Astrocyte (in vitro differentiated cells and primary cell): Measurements from ENCODE around the gene THOC5. TPM values are rescaled to one million over a fixed set of nuclear protein-coding genes. Genes with fewer than 3 reads are reported as not detected.

Source experiments
- DNase-seq: peaks from one replicate; pipeline ENCODE4 v3.0.0-alpha.2; 2010; ENCODE audit warnings: low read depth
- FAIRE-seq: peaks from 2 replicates; lab custom pipeline; 2011; peaks lifted over from hg19 to GRCh38; lab: Jason Lieb, UNC
- H2AFZ ChIP-seq: 2 replicates; pipeline ENCODE4 v1.6.0; 2012; ENCODE audit warnings: low read depth, low read length, inconsistent platforms
- H3K27ac ChIP-seq: 2 replicates; pipeline ENCODE4 v1.5.1; 2011; ENCODE audit warnings: low read depth, low read length, inconsistent platforms
- H3K27me3 ChIP-seq: 2 replicates; pipeline ENCODE4 v1.6.0; 2011; ENCODE audit warnings: low read length, inconsistent platforms; ENCODE audit not compliant: insufficient read depth
- H3K36me3 ChIP-seq: 2 replicates; pipeline ENCODE4 v1.5.1; 2011; ENCODE audit warnings: low read length, inconsistent platforms; ENCODE audit not compliant: insufficient read depth
- H3K4me1 ChIP-seq: 2 replicates; pipeline ENCODE4 v1.5.1; 2011; ENCODE audit warnings: low read length, inconsistent platforms; ENCODE audit not compliant: insufficient read depth
- H3K4me2 ChIP-seq: 2 replicates; pipeline ENCODE4 v1.6.0; 2012; ENCODE audit warnings: low read length, inconsistent platforms
- H3K4me3 ChIP-seq: 2 replicates; pipeline ENCODE4 v1.5.1; 2011; ENCODE audit warnings: low read depth, mild to moderate bottlenecking, low read length, inconsistent platforms; ENCODE audit not compliant: insufficient read depth
- H3K79me2 ChIP-seq: 2 replicates; pipeline ENCODE4 v1.6.0; 2012; ENCODE audit warnings: mild to moderate bottlenecking, low read length, inconsistent platforms; ENCODE audit not compliant: insufficient read depth
- H3K9ac ChIP-seq: 2 replicates; pipeline ENCODE4 v1.6.0; 2012; ENCODE audit warnings: mild to moderate bottlenecking, low read length, inconsistent platforms
- H3K9me3 ChIP-seq: 2 replicates; pipeline ENCODE4 v1.5.1; 2012; ENCODE audit warnings: low read depth, mild to moderate bottlenecking, low read length, inconsistent platforms; ENCODE audit not compliant: insufficient read depth
- H4K20me1 ChIP-seq: 2 replicates; pipeline ENCODE4 v1.6.0; 2012; ENCODE audit warnings: low read length, inconsistent platforms; ENCODE audit not compliant: insufficient read depth
- H3K27ac Mint-ChIP-seq: one replicate; pipeline ENCODE4 v1.8.0; 2021; ENCODE audit warnings: mild to moderate bottlenecking, mixed read lengths; ENCODE audit not compliant: unreplicated experiment
- H3K27me3 Mint-ChIP-seq: one replicate; pipeline ENCODE4 v1.8.0; 2021; ENCODE audit warnings: low read depth, mixed read lengths; ENCODE audit not compliant: unreplicated experiment
- H3K36me3 Mint-ChIP-seq: one replicate; pipeline ENCODE4 v1.8.0; 2021; ENCODE audit warnings: low read depth, mixed read lengths; ENCODE audit not compliant: unreplicated experiment
- H3K4me1 Mint-ChIP-seq: one replicate; pipeline ENCODE4 v1.8.0; 2021; ENCODE audit warnings: low read depth, mixed read lengths; ENCODE audit not compliant: unreplicated experiment
- H3K4me3 Mint-ChIP-seq: one replicate; pipeline ENCODE4 v1.8.0; 2021; ENCODE audit warnings: mild to moderate bottlenecking, moderate library complexity, mixed read lengths; ENCODE audit not compliant: unreplicated experiment
- H3K9me3 Mint-ChIP-seq: one replicate; pipeline ENCODE4 v1.8.0; 2021; ENCODE audit warnings: mild to moderate bottlenecking, mixed read lengths; ENCODE audit not compliant: unreplicated experiment
- CTCF ChIP-seq: IDR thresholded peaks from 2 replicates; pipeline ENCODE4 v1.5.1; 2011; ENCODE audit warnings: low read depth, mild to moderate bottlenecking, inconsistent platforms, low read length, moderate library complexity; ENCODE audit not compliant: insufficient read depth
- EZH2 ChIP-seq: IDR thresholded peaks from 2 replicates; pipeline ENCODE4 v1.6.1; 2012; ENCODE audit warnings: mild to moderate bottlenecking, low read length, inconsistent platforms; ENCODE audit not compliant: insufficient read depth
- total RNA-seq: library from RNA; stranded (reverse); gene quantifications from 2 replicates; pipeline ENCODE4 v1.2.1, GENCODE V29; 2021

THOC5 gene
- total RNA-seq, 1 donor from 2014 or later = 85.0 TPM

GRCh38 chr22:29459773-29460172 lies 93.8 kb downstream of the THOC5 start:
- no peak for FAIRE-seq
- no peak overlapping the region for H3K27ac Mint-ChIP-seq
- Histone ChIP-seq H3K9me3 (no peaks in the 10 kb centered on the region), H3K36me3 (no peaks in the 10 kb centered on the region), H3K4me2 (no peak overlapping the region), H3K79me2 (no peaks in the 10 kb centered on the region), H3K4me3 (no peak overlapping the region), H2AFZ (peak overlapping the region; percentile 34), H3K4me1 (peaks cover 10% of the 10 kb centered on the region), H4K20me1 (no peaks in the 10 kb centered on the region), H3K27ac (no peak overlapping the region), H3K9ac (no peak overlapping the region), H3K27me3 (no peaks in the 10 kb centered on the region)
- H3K27me3 Mint-ChIP-seq = peaks cover 3% of the 10 kb centered on the region
- no peaks in the 10 kb centered on the region for H3K36me3 Mint-ChIP-seq
- H3K4me1 Mint-ChIP-seq = peaks cover 9% of the 10 kb centered on the region
- no peaks in the 10 kb centered on the region for H3K9me3 Mint-ChIP-seq
- DNase-seq = no peak
- no peak overlapping the region for H3K4me3 Mint-ChIP-seq
- no peak for TF ChIP-seq EZH2
- TF ChIP-seq CTCF = no peak

GRCh38 chr22:29458551-29458950 lies 95.0 kb downstream of the THOC5 start:
- Mint-ChIP-seq H3K9me3 (no peaks in the 10 kb centered on the region), H3K27ac (no peak overlapping the region), H3K4me1 (peaks cover 9% of the 10 kb centered on the region), H3K4me3 (no peak overlapping the region), H3K36me3 (no peaks in the 10 kb centered on the region), H3K27me3 (no peaks in the 10 kb centered on the region)
- no peak for FAIRE-seq
- Histone ChIP-seq H3K36me3 (no peaks in the 10 kb centered on the region), H3K79me2 (no peaks in the 10 kb centered on the region), H2AFZ (no peak overlapping the region), H4K20me1 (no peaks in the 10 kb centered on the region), H3K9me3 (no peaks in the 10 kb centered on the region), H3K4me3 (no peak overlapping the region), H3K27ac (no peak overlapping the region), H3K27me3 (no peaks in the 10 kb centered on the region), H3K9ac (no peak overlapping the region), H3K4me2 (no peak overlapping the region), H3K4me1 (peaks cover 10% of the 10 kb centered on the region)
- TF ChIP-seq EZH2 (no peak), CTCF (no peak)
- DNase-seq = no peak

- no peaks in the 10 kb centered on the region for H4K20me1 ChIP-seq
- no peaks in the 10 kb centered on the region for H3K27me3 ChIP-seq
- no peaks in the 10 kb centered on the region for H3K36me3 ChIP-seq
- H3K27ac ChIP-seq = no peak overlapping the region
- no peaks in the 10 kb centered on the region for H3K79me2 ChIP-seq
- no peak overlapping the region for H3K4me2 ChIP-seq
- Mint-ChIP-seq H3K36me3 (no peaks in the 10 kb centered on the region), H3K9me3 (no peaks in the 10 kb centered on the region), H3K4me1 (peaks cover 9% of the 10 kb centered on the region), H3K4me3 (no peak overlapping the region), H3K27ac (peak overlapping the region; percentile 34), H3K27me3 (no peaks in the 10 kb centered on the region)
- H3K9me3 ChIP-seq = no peaks in the 10 kb centered on the region
- no peak overlapping the region for H3K4me3 ChIP-seq
- H2AFZ ChIP-seq = no peak overlapping the region
- FAIRE-seq = no peak
- H3K9ac ChIP-seq = no peak overlapping the region
- H3K4me1 ChIP-seq = peaks cover 10% of the 10 kb centered on the region
- TF ChIP-seq CTCF (no peak), EZH2 (no peak)
- peak; percentile 31 for DNase-seq
Measured at GRCh38 chr22:29457730-29458129, 95.8 kb downstream of the THOC5 start.
